GM18505 (cell line): ENCODE results near the gene SURF2.
"Not testable (repeated sequence)": the region's sequence is repeated elsewhere in the genome, so short reads cannot be mapped to it uniquely, and the experiment has no call there.

ENCODE experiments used
- ATAC-seq: cut with Tn5 transposase; IDR thresholded peaks from one replicate; pipeline ENCODE4 v1.9.1; 2021; ENCODE audit not compliant: unreplicated experiment
- POLR2A ChIP-seq: IDR thresholded peaks from 4 replicates; pipeline ENCODE4 v1.6.1; 2011; ENCODE audit warnings: borderline replicate concordance; ENCODE audit not compliant: insufficient read depth, insufficient read length; ENCODE audit errors: extremely low read depth

Gene SURF2

GRCh38 chr9:133356391-133357091 is at the start of gene SURF2, which contains the start of gene SURF1:
Gene SURF2, plus strand, starts transcription at chr9:133356550. Its CDS starts 43 bp downstream, at chr9:133356593.
Gene SURF1, minus strand, starts transcription at chr9:133356487. Its CDS starts 34 bp downstream, at chr9:133356453.
- ATAC-seq, result peak; percentile 65
- peak; percentile 80 for TF ChIP-seq POLR2A

- ATAC-seq, result no peak
- no peak for TF ChIP-seq POLR2A
These were observed 49.0 kb upstream of the SURF2 start for GRCh38 chr9:133307301-133307700.

GRCh38 chr9:133309608-133310007 is 46.7 kb upstream of the SURF2 start:
- no peak for TF ChIP-seq POLR2A
- ATAC-seq, result no peak

- TF ChIP-seq POLR2A, result no peak
- no peak for ATAC-seq
These were observed 40.4 kb upstream of the SURF2 start for GRCh38 chr9:133315997-133316396.

GRCh38 chr9:133317551-133317950 is 38.8 kb upstream of the SURF2 start:
- ATAC-seq, result not testable (repeated sequence)

- no peak for TF ChIP-seq POLR2A
These were observed 35.9 kb upstream of the SURF2 start for GRCh38 chr9:133320421-133320881.

GRCh38 chr9:133321411-133321935 is 34.9 kb upstream of the SURF2 start:
- TF ChIP-seq POLR2A, result no peak
- ATAC-seq, result no peak

More at GRCh38 chr9:133320421-133320881, 35.9 kb upstream of the SURF2 start:
- no peak for ATAC-seq

GRCh38 chr9:133322701-133323100 is 33.6 kb upstream of the SURF2 start:
- TF ChIP-seq POLR2A, result no peak
- ATAC-seq, result no peak

- ATAC-seq, result no peak
- TF ChIP-seq POLR2A, result no peak
These were observed 33.1 kb upstream of the SURF2 start for GRCh38 chr9:133323211-133323610.

GRCh38 chr9:133323991-133324703 is 32.2 kb upstream of the SURF2 start:
- no peak for ATAC-seq
- no peak for TF ChIP-seq POLR2A

GRCh38 chr9:133327021-133327420 is 29.3 kb upstream of the SURF2 start:
- not testable (repeated sequence) for ATAC-seq

GRCh38 chr9:133327834-133328484 is 28.4 kb upstream of the SURF2 start:
- no peak for ATAC-seq

GRCh38 chr9:133329306-133330156 is 26.8 kb upstream of the SURF2 start:
- ATAC-seq, result not testable (repeated sequence)

More at GRCh38 chr9:133327834-133328484, 28.4 kb upstream of the SURF2 start:
- TF ChIP-seq POLR2A, result no peak
